DMS153 treated with DMSO at 0.1 percent for 48 hours (cell line): ENCODE data around the gene MALT1.
"Not testable (repeated sequence)": the region's sequence is repeated elsewhere in the genome, so short reads cannot be mapped to it uniquely, and the experiment has no call there.

Source experiments
- DNase-seq: peaks from one replicate; lab custom pipeline; 2025; ENCODE audit not compliant: unreplicated experiment; lab: John Stamatoyannopoulos, UW

Gene MALT1

DNA sequence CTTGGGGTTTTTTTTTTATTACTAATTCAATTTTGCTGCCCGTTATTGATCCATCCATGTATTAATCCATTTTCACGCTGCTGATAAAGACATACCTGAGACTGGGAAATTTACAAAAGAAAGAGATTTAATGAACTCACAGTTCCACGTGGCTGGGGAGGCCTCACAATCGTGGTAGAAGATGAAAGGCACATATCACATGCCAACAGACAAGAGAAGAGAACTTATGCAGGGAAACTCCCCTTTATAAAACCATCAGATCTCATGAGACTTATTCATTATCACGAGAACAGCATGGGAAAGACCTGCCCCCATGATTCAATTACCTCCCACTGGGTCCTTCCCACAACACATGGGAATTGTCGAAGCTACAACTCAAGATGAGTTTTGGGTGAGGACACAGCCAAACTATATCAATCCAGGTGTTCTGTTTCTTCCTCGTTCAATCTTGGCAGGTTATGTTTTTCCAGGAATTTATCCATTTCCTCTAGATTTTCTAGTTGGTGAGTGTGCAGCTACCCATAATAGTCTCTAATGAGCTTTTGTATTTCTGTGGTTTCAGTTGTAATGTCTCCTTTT is 18.0 kb upstream of the MALT1 start:
- DNase-seq = not testable (repeated sequence)

DNA sequence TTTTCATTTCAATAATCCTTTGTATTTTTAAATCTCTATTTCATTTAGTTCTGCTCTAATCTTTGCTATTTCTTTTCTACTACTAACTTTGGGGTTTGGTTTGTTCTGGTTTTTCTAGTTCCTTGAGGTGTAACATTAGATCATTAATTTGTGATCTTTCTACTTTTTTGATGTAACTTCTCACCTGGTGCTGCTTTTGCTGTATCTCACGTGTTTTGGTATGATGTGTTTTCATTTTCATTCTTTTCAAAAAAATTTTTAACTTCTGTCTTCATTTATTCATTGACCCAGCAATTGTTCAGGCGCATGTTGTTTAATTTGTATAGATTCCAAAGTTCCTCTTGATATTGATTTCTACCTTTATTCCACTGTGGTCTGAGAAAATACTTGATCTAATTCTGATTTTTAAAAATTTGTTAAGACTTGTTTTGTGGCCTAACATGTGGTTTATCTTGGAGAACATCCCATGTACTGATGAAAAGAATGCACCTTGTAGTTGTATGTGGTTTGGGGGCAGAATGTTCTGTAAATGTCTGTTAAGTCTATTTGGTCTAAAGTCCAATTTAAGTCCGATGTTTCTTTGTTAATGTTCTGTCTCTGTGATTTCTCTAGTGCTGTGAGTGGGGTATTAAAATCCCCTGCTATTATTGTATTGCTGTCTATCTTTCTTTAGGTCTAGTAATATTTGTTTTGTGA is 17.3 kb upstream of the MALT1 start:
- no peak for DNase-seq

DNA sequence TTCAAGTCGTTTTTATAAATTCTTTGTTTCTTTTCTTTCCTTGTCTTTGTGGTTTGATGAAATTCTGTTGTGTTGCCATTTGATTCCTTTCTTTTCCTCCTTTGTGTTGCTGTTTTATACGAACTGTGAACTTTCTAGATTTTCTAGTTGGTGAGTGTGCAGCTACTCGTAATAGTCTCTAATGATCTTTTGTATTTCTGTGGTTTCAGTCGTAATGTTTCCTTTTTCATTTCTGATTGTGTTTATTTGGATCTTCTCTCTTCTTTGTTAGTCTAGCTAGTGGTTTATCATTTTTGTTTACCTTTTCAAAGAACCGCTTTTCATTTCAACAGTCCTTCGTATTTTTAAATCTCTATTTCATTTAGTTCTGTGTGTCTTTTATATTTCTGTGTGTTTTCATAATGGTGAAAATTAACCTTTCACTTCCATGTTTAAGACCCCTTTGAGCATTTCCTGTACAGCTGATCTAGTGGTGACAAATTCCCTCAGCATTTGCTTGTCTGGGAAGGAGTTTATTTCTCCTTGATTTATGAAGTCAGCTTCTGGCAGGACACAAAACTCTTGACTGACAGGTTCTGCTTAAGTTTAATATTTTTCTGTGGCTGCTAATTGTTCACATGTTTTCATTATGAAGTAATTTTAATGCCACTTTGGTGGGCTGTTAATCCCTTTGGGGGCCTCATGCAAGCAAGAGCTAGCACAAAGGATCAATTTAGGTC is 16.2 kb upstream of the MALT1 start:
- no peak for DNase-seq

DNA sequence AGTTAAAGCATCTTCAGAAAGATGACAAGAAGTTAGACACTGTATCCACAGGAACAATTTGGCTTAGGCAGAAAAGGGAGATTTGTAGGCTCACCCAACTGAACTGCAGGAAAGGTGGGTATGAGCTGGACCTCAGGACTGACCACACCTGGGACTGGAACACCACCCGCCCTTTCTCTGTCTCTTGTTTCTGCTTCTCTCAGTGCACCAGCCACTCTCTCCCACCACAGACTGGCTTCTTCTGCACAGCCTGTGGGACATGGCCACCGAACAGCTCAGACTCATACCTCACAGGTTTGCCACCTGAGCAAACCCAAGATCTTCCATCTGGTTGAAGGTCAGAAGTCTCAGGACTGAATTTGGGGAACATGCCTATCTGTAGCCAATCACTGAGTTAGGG is 14.2 kb upstream of the MALT1 start:
- DNase-seq = no peak

DNA sequence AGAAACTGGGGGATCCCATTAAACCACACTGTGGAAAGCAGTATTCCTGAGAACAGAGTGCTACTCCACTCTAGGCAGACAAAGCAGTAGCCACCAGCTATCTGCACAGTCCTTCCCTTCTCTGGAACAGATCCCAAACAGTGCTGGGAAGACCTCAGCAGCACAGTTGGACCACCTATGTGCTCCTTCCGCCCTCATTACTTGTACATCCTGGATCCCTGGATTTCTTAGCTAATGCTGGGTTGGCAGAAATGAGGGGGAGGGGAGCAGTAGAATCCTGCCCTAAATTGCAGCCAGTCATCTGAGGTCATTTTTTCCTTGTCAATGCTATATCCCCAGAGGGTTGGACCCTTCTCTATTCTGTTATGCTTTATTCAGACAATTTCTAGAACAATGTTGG is 13.8 kb upstream of the MALT1 start:
- no peak for DNase-seq

DNA sequence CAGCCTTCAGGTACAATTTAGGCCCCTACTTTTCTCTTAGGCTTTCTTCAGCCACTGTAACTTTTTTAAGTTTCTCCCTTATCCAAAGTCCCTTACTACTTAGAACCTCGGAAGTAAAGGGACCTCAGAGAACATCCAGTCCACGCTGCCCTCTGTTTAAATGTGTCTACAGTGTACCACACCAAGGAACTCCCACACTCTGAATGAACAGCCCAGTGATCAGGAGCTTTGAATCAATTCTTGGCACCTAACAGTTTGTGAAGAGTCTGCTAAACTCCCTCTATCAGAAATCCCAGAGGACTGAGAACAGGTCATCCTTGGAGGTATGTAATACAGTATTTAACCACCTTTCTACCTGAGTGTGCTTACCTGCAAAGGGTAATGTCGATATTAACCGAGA is 11.6 kb upstream of the MALT1 start:
- no peak for DNase-seq

DNA sequence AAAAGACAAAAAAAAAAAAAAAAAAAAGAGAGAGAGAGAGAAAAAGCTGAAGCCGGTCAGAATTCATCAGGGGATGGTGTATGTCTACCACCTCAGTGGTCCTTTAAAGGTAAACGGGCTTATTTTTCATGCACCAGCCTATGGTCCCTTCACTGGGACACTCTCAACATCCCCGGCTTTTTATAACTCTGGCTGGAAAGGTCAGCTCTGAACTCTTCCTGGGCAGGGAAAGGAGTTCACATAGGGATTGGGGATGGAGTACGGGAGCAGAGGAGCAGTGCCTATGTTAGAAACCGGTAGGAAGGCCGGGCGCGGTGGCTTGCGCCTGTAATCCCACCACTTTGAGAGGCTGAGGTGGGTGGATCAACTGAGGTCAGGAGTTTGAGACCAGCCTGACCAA is 10.3 kb upstream of the MALT1 start:
- DNase-seq = no peak

DNA sequence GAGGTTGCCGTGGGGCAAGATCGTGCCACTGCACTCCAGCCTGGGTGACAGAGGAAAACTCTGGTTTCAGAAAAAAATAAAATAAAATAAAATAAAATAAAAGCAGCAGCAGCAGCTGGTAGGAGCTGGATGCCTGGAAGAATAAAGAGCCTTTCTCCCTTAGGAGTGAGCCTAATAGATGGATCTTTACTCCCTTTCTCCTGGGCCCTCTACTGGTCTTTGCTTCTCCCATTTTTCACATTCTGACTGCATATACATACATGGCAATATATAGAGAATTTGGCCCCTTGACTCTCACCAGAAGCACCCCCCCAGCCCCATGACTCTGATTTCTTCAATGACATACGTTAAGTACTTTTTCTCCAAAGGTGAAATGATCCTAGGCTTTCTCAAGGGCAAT is 9.8 kb upstream of the MALT1 start:
- no peak for DNase-seq

DNA sequence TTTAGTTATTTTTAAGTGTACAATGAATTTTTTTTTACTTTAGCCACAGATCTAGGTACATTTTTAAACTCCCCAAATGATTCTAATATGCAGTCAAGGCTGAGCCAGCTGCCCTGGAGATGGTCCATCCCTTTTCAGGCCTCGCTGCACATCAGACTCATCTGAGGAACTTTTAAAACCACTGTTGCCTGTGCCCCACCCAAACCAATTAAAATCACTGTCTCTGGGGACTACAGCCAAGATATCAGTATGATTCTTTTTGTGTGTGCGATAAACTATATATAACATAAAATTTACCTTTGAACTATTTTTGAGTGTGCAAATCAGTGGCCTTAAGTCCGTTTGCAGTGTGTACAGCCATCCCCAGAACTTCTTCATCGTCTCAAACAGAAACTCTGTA is 9.1 kb upstream of the MALT1 start:
- DNase-seq = no peak

DNA sequence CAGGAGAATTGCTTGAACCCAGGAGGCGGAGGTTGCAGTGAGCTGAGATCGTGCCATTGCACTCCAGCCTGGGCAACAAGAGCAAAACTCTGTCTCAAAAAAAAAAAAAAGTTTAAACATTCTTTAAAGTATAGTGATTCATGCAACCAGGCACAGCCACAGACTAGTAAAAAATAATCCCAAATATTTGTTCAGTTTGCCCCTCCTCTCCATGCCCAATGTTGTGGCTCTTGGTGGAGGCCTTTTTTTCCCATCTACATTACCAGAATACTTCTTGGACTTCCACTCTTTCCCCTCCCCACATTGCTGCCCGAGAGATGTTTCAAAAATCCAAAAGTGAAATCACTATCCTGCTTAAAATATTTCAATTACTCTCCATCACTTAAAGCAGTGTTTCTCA is 5.1 kb upstream of the MALT1 start:
- DNase-seq = no peak

DNA sequence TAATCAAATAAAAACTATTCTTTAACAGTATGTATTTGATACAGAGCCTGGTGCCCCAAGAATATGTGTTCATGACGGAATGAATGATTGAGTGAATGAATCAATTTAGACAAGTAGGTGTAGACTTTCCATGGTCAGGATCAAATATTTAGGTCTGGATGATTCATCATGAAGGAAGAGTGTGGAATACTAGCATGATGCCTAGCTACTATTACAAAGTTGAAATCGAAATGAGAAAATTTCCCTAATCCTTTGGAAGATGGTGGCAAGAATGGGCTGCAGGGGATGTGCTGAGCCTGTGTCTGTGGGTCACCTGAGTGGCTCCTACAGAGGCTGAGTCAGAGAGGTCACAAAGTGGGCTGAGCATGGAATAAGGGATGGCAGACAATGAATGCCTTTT is 3.1 kb upstream of the MALT1 start:
- DNase-seq = no peak

DNA sequence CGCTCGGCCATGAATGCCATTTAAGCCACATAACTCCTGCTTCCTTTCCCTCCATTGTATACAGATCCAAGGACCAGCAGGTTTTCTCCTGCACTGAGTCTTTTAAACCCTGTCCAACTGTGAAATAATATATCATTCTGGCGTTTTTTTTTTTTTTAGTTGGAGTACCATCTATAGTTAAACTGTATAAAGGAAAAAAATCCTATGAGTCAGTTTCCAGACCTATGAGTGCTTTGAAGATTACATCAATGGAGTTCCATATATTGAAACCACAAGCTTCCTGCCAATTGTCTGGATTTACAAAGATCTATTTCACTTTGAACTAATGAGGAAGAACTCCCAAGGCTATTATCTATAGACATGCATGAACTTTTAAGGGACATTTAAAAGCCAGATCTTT is 2.4 kb upstream of the MALT1 start:
- peak; percentile 22 for DNase-seq

DNA sequence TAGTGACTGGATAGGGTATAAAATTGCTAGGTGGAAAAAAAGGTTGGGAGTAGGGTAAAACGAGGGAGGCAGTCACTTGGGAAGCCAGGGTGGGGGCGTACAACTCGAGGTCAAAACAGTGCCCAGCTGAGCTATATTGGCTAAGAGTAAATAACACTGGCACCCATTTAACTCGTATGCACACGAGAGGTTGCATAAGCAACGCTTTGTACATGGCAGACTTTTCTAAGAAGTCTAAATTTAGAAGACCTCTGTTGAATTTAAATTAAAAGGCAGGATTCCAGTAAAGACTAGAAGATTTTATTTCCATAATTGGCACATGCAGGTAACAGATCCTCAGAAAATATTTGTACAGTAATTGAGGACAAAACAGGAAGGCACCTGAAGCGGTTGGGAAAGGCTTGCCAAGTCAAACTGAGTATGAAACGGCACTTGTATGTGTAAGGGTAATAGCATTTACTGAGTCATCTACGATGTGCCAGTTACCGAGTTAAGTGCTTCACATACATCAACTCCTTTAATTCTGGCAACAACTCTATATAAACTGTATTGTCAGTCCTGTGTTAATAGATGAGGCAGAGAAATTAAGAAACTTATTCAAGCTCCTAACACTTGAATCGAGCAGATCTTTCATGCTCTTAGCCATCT is 1.4 kb upstream of the MALT1 start:
- DNase-seq = peak; percentile 91

DNA sequence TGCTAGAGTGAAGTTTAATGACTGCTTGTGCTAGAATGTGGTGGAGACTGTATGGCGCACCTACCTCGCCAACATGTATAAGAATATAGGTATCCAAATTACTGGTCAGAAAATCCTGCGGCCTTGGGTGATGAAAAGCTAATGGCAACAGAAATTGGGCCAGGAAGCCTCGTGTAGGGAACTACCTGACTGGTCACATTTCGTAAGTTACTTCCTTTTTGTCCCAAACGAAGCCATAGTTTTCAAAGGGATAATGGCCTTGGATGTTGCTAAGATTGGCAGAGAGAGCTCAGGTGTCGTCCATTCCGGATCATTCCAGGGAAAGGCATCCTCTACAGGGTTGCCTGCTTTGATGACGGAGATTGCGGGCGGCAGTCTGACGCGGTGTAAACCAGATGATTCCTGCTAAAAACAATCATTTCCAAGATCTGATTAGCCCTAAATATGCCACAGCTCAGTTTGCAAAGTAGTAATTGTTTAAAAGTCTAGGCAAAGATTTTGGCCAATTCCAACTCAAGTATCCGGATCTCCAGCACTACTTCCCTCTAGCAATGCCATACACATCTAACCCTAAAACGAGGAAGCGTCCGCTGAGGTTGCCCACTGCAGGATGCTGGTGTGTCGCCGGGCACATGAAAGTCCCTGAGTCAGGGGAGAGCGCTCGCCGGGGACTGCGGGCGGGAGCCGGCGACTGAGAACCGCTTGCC is 708 bp upstream of the MALT1 start:
- DNase-seq = peak; percentile 77

DNA sequence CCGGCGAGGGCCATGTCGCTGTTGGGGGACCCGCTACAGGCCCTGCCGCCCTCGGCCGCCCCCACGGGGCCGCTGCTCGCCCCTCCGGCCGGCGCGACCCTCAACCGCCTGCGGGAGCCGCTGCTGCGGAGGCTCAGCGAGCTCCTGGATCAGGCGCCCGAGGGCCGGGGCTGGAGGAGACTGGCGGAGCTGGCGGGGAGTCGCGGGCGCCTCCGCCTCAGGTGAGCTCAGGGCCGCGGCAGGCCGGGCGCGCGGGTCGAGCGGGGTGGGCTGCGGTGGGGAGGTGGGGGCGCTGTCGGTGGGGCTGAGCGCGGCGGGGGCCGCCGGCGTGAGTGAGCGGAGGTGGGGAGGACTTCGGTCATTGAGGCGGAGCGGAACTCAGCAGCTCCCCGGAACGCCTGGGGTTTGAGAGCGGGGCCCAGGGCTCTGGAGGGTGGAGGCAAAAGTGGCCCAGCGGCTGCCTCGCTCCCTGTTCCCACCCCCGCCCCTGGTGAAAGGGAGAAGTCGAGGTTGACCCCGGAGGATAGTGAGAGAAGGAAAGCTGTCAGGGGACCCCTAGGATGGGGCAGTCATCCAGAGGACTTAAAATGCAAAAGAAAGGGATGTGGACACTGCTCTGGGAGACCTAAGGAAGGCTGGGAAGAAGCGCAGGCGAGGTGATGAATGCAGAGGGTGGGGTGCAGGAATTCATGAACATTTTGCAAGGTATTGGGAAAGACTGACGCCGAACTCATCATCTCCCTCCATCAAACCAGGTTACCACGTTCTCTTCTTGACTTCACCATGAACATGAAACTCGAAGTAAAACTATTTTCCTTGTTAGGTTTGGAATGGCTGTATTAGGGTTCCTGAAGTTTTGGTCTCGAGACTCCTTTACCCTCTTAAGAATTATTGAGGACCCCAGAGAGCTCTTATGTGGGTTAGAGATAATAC is 633 bp downstream of the MALT1 start:
- no peak for DNase-seq

DNA sequence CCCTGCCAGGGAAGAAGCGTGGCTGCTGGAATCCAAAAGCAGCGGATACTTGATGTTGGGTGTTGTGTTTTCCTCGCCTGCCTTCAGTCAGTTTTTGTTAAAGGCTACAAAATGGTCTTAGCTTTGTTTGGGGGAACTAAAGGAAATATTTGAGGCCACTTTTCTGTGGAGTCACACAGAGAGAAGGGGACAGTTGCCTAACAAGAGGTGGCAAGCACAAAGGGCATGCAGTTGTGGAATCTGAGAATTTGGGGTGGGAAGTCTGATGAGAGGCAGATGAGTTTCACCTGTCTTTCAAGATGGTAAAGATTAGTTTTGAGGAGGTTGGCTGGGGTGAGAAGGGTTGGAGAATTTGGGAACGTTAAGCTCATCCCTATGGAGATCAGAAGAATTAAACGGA is 2.9 kb downstream of the MALT1 start:
- DNase-seq = no peak

DNA sequence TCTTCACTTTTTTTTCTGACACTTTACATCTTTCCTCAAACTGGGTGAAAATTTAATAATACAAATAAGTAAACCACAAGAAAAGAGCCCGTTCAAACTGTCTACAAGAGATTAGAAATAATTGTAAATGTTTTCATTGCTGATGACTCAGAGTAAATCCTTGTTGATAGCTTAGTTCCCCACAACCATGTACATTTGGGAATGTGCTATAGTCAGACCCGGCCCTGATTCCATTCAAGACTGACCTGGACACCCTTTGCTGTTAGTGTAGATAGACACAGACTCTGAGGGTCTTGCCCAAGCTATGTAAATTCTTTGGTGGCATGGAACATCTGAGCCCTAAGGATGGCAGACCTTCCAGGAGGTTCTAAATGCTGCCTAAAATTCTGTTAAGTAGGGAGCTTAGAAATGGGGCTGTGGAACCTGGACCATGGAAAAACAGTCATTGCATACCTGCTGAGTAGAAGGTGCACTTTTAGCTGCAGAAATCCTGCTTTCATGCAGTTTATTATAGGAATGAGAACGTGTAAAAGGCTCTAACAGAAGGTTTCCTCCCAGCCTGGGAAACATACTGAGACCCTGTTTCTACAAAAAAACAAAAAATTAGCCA is 3.7 kb downstream of the MALT1 start:
- DNase-seq = no peak

DNA sequence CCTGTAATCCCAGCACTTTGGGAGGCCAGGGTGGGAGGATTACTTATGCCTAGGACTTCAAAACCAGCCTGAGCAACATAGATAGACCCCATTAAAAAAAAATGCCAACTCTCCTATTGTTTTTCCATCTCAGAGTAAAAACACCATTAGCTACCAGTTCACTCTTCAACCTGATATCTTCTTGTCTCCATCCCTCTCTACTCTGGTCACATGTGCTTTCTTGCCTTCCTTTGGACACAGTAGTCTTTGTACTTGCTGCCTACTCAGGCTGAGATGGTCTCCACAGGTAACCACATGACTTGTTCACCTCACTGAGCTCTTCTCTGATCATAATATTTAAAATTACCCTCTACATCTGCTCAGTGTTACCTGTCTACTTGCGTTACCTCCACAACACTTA is 5.0 kb downstream of the MALT1 start:
- DNase-seq = no peak

DNA sequence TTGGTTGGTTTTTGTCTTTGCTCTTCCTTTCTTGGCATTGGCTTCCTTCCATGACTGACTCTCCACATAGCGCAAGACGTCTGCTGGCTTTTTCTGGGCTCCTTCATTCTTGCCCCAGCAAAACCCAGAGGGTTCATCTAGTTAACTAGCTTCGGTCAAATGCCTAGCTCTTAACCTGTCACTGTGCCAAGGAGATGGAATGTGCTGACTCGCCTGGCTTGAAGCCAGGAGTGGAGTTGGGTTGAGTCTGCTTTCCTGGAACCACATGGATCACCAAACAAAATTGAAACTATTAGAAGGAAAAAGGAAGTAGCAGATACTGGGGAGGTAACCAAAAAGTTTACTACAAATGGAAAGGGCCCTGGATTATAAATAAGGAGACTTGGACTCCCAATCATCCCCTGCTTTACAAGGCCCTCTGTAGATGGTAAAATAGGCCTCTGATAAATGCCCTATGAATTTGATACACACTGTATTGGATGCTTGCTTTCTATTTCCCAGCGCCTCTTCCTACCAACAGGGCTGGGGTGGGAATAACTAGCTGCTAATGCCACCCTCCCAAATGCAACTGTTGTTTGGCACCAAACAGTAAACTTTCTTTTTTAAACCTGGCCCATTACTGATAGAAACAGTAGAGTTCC is 11.3 kb downstream of the MALT1 start:
- DNase-seq = no peak
